T-helper 1 cell treated with Interleukin-12 subunit alpha and Interleukin-12 subunit beta and Interleukin-4 antibody, amounts not matched to agents 30 μg/mL and 1 μg/mL, for 36 hours (primary cell): ENCODE measurements around the gene DUSP3.

Source experiments
- H3K27ac Mint-ChIP-seq: one replicate; pipeline ENCODE4 v1.8.0; 2021; ENCODE audit warnings: mild to moderate bottlenecking, mixed read lengths
- H3K27me3 Mint-ChIP-seq: one replicate; pipeline ENCODE4 v1.8.0; 2021; ENCODE audit warnings: low read depth, mixed read lengths
- H3K36me3 Mint-ChIP-seq: one replicate; pipeline ENCODE4 v1.8.0; 2021; ENCODE audit warnings: low read depth, mixed read lengths
- H3K4me1 Mint-ChIP-seq: one replicate; pipeline ENCODE4 v1.8.0; 2021; ENCODE audit warnings: low read depth, mixed read lengths
- H3K4me3 Mint-ChIP-seq: one replicate; pipeline ENCODE4 v1.8.0; 2021; ENCODE audit warnings: mild to moderate bottlenecking, moderate library complexity, mixed read lengths
- H3K9me3 Mint-ChIP-seq: one replicate; pipeline ENCODE4 v1.8.0; 2021; ENCODE audit warnings: mixed read lengths

Gene DUSP3

GRCh38 chr17:43750153-43750552 is 28.6 kb downstream of the DUSP3 start:
- no peaks in the 10 kb centered on the region for H3K9me3 Mint-ChIP-seq
- H3K4me3 Mint-ChIP-seq: no peak overlapping the region
- H3K27me3 Mint-ChIP-seq: peaks cover 49% of the 10 kb centered on the region
- H3K4me1 Mint-ChIP-seq: peaks cover 2% of the 10 kb centered on the region
- H3K36me3 Mint-ChIP-seq: no peaks in the 10 kb centered on the region
- no peak overlapping the region for H3K27ac Mint-ChIP-seq

- Mint-ChIP-seq H3K27ac (no peak overlapping the region), H3K36me3 (no peaks in the 10 kb centered on the region), H3K4me3 (no peak overlapping the region), H3K9me3 (no peaks in the 10 kb centered on the region), H3K4me1 (peaks cover 2% of the 10 kb centered on the region), H3K27me3 (peaks cover 37% of the 10 kb centered on the region)
These were observed 33.2 kb downstream of the DUSP3 start for GRCh38 chr17:43745541-43745940.

- Mint-ChIP-seq H3K36me3 (no peaks in the 10 kb centered on the region), H3K27ac (no peak overlapping the region), H3K27me3 (peaks cover 42% of the 10 kb centered on the region), H3K4me3 (no peak overlapping the region), H3K4me1 (no peaks in the 10 kb centered on the region), H3K9me3 (no peaks in the 10 kb centered on the region)
These were observed 37.1 kb downstream of the DUSP3 start for GRCh38 chr17:43741636-43742035.

- Mint-ChIP-seq H3K27me3 (peaks cover 36% of the 10 kb centered on the region), H3K27ac (no peak overlapping the region), H3K9me3 (no peaks in the 10 kb centered on the region), H3K4me1 (no peaks in the 10 kb centered on the region), H3K4me3 (no peak overlapping the region), H3K36me3 (no peaks in the 10 kb centered on the region)
These were observed 38.2 kb downstream of the DUSP3 start for GRCh38 chr17:43740541-43740940.

GRCh38 chr17:43737722-43738121 is 41.1 kb downstream of the DUSP3 start:
- Mint-ChIP-seq H3K27ac (no peak overlapping the region), H3K4me1 (no peaks in the 10 kb centered on the region), H3K36me3 (no peaks in the 10 kb centered on the region), H3K4me3 (no peak overlapping the region), H3K27me3 (peaks cover 23% of the 10 kb centered on the region), H3K9me3 (no peaks in the 10 kb centered on the region)

GRCh38 chr17:43736389-43736788 is 42.4 kb downstream of the DUSP3 start:
- Mint-ChIP-seq H3K4me1 (no peaks in the 10 kb centered on the region), H3K4me3 (no peak overlapping the region), H3K36me3 (no peaks in the 10 kb centered on the region), H3K27me3 (peaks cover 23% of the 10 kb centered on the region), H3K27ac (no peak overlapping the region), H3K9me3 (no peaks in the 10 kb centered on the region)

GRCh38 chr17:43734376-43734775 is 44.4 kb downstream of the DUSP3 start:
- H3K27me3 Mint-ChIP-seq: peaks cover 19% of the 10 kb centered on the region
- H3K4me3 Mint-ChIP-seq: no peak overlapping the region
- H3K27ac Mint-ChIP-seq: no peak overlapping the region
- H3K36me3 Mint-ChIP-seq: no peaks in the 10 kb centered on the region
- H3K9me3 Mint-ChIP-seq: no peaks in the 10 kb centered on the region
- H3K4me1 Mint-ChIP-seq: no peaks in the 10 kb centered on the region

GRCh38 chr17:43733956-43734355 is 44.8 kb downstream of the DUSP3 start:
- H3K4me3 Mint-ChIP-seq: no peak overlapping the region
- H3K4me1 Mint-ChIP-seq: no peaks in the 10 kb centered on the region
- no peak overlapping the region for H3K27ac Mint-ChIP-seq
- H3K9me3 Mint-ChIP-seq: no peaks in the 10 kb centered on the region
- H3K27me3 Mint-ChIP-seq: peaks cover 19% of the 10 kb centered on the region
- no peaks in the 10 kb centered on the region for H3K36me3 Mint-ChIP-seq

- H3K4me3 Mint-ChIP-seq: no peak overlapping the region
- H3K27ac Mint-ChIP-seq: no peak overlapping the region
- no peaks in the 10 kb centered on the region for H3K36me3 Mint-ChIP-seq
- no peaks in the 10 kb centered on the region for H3K4me1 Mint-ChIP-seq
- peaks cover 12% of the 10 kb centered on the region for H3K27me3 Mint-ChIP-seq
- no peaks in the 10 kb centered on the region for H3K9me3 Mint-ChIP-seq
These were observed 45.8 kb downstream of the DUSP3 start for GRCh38 chr17:43732958-43733357.

GRCh38 chr17:43728081-43728480 is 50.7 kb downstream of the DUSP3 start:
- Mint-ChIP-seq H3K4me1 (no peaks in the 10 kb centered on the region), H3K9me3 (no peaks in the 10 kb centered on the region), H3K27ac (no peak overlapping the region), H3K4me3 (no peak overlapping the region), H3K27me3 (no peaks in the 10 kb centered on the region), H3K36me3 (no peaks in the 10 kb centered on the region)

- Mint-ChIP-seq H3K27ac (no peak overlapping the region), H3K9me3 (no peaks in the 10 kb centered on the region), H3K4me3 (no peak overlapping the region), H3K4me1 (peaks cover 10% of the 10 kb centered on the region), H3K27me3 (peaks cover 8% of the 10 kb centered on the region), H3K36me3 (peaks cover 2% of the 10 kb centered on the region)
These were observed 54.9 kb downstream of the DUSP3 start for GRCh38 chr17:43723697-43724359.

GRCh38 chr17:43722870-43723665 is 55.7 kb downstream of the DUSP3 start:
- Mint-ChIP-seq H3K9me3 (no peaks in the 10 kb centered on the region), H3K36me3 (peaks cover 2% of the 10 kb centered on the region), H3K27ac (no peak overlapping the region), H3K4me1 (peaks cover 10% of the 10 kb centered on the region), H3K27me3 (peaks cover 14% of the 10 kb centered on the region), H3K4me3 (no peak overlapping the region)

- Mint-ChIP-seq H3K9me3 (no peaks in the 10 kb centered on the region), H3K27me3 (peaks cover 16% of the 10 kb centered on the region), H3K36me3 (peaks cover 2% of the 10 kb centered on the region), H3K4me3 (peak overlapping the region; percentile 74), H3K27ac (no peak overlapping the region), H3K4me1 (peaks cover 10% of the 10 kb centered on the region)
These were observed 56.5 kb downstream of the DUSP3 start for GRCh38 chr17:43722269-43722619.

GRCh38 chr17:43721537-43722268 is 57.1 kb downstream of the DUSP3 start:
- H3K27ac Mint-ChIP-seq: peak overlapping the region; percentile 24
- H3K9me3 Mint-ChIP-seq: no peaks in the 10 kb centered on the region
- peaks cover 10% of the 10 kb centered on the region for H3K4me1 Mint-ChIP-seq
- H3K27me3 Mint-ChIP-seq: peaks cover 21% of the 10 kb centered on the region
- H3K4me3 Mint-ChIP-seq: peak overlapping the region; percentile 74
- peaks cover 2% of the 10 kb centered on the region for H3K36me3 Mint-ChIP-seq
